ENCODE data around the gene EYA2. TPM values are rescaled to one million over a fixed set of nuclear protein-coding genes. Genes with fewer than 3 reads are reported as not detected.

The EYA2 gene
- total RNA-seq, 1 donor from 2014 or later: 8.1 TPM

DNA sequence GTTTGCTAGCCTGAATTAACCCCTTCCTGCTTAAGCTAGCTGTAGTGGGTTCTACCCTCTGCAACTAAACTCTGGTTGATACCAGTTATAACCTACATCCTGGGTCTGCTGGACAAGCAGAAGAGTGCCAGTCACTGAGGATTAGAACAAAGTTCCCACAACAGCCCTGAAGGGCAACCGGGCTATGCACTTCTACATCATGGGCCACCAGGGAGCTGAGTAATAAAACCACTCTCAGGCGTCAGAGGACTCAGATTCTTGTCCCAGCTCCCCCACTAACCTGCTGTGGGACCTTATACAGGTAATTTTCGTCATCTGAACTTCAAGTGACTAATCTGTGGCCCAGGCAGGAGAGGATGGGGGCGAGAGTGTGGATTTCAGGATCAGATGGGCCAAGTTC lies 56.8 kb downstream of the EYA2 start:
- H3K27me3 Mint-ChIP-seq: peaks cover 6% of the 10 kb centered on the region
- H3K36me3 Mint-ChIP-seq: peaks cover 5% of the 10 kb centered on the region
- TF ChIP-seq CTCF (conservative IDR thresholded peaks at IDR 0.05): no peak

GRCh38 chr20:46951840-46952497 lies 57.3 kb downstream of the EYA2 start:
- peaks cover 5% of the 10 kb centered on the region for H3K4me1 Mint-ChIP-seq (ENCODE audit: unreplicated experiment)
- H3K9me3 Mint-ChIP-seq: peaks cover 6% of the 10 kb centered on the region
- no peak overlapping the region for H3K27ac Mint-ChIP-seq
- no peak for DNase-seq (ENCODE audit: extremely low spot score, unreplicated experiment)
- no peak for TF ChIP-seq CTCF (conservative IDR thresholded peaks at IDR 0.05)
- no peak overlapping the region for H3K4me3 Mint-ChIP-seq
- H3K36me3 Mint-ChIP-seq: peaks cover 5% of the 10 kb centered on the region
- peaks cover 6% of the 10 kb centered on the region for H3K27me3 Mint-ChIP-seq

More for the DNA sequence above, 56.8 kb downstream of the EYA2 start:
- Mint-ChIP-seq H3K4me1 (ENCODE audit: unreplicated experiment) (peaks cover 5% of the 10 kb centered on the region), H3K9me3 (peaks cover 6% of the 10 kb centered on the region), H3K27ac (no peak overlapping the region), H3K4me3 (no peak overlapping the region)
- DNase-seq (ENCODE audit: extremely low spot score, unreplicated experiment): no peak

DNA sequence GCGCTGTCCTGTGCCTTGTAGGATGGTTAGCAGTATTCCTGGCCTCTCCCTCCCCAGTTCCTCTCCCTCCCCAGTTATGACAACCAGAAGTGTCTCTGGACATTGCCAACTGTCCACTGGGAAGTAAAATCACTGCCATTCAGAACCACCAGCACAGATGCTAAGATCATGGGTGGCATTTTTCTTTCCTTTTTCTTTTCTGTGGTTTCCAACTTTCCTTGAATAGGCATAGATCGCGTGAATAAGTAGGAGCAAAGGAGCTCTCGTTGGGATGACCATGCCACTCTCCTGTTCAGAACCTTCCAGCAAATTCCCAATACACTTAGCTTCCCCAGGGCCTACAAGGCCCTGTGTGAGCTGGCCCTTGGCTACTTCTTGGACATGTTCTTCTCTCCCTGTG lies 59.0 kb downstream of the EYA2 start:
- Mint-ChIP-seq H3K9me3 (no peaks in the 10 kb centered on the region), H3K36me3 (no peaks in the 10 kb centered on the region), H3K27ac (no peak overlapping the region), H3K27me3 (peaks cover 6% of the 10 kb centered on the region), H3K4me3 (no peak overlapping the region), H3K4me1 (ENCODE audit: unreplicated experiment) (peaks cover 5% of the 10 kb centered on the region)
- DNase-seq (ENCODE audit: extremely low spot score, unreplicated experiment): no peak
- no peak for TF ChIP-seq CTCF (conservative IDR thresholded peaks at IDR 0.05)

DNA sequence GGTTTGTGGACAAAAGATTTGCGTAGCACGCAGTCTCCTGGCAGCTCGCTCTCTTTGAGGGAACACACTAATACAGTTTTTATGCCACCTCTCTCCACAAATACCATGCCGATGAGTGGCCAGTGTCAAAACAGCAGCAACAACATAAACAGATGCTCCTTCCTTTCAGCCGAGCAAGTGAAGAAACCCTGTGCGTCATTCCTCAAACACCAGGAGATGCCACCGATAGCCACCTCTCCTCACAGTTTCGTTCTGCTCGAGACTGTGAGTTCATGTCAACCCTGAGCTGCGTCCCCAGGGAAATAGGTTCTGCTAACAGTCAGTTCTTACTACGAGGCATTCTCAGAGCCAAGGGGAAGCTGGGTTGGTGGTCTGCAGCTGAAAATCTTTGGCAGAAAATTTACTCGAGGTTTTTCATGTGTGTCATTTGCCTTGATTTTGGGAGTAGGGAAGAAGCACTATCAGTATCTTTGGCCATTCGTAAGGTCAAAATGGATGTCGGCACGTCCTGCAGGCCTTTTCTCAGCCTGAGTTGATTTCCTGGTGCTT lies 59.9 kb downstream of the EYA2 start:
- Mint-ChIP-seq H3K4me1 (ENCODE audit: unreplicated experiment) (peaks cover 8% of the 10 kb centered on the region), H3K4me3 (no peak overlapping the region), H3K27ac (no peak overlapping the region), H3K9me3 (no peaks in the 10 kb centered on the region), H3K27me3 (peaks cover 6% of the 10 kb centered on the region), H3K36me3 (no peaks in the 10 kb centered on the region)
- no peak for DNase-seq (ENCODE audit: extremely low spot score, unreplicated experiment)
- TF ChIP-seq CTCF (conservative IDR thresholded peaks at IDR 0.05): no peak

- H3K4me3 Mint-ChIP-seq: no peak overlapping the region
- H3K27ac Mint-ChIP-seq: no peak overlapping the region
- DNase-seq (ENCODE audit: extremely low spot score, unreplicated experiment): no peak
- peaks cover 3% of the 10 kb centered on the region for H3K27me3 Mint-ChIP-seq
- no peak for TF ChIP-seq CTCF (conservative IDR thresholded peaks at IDR 0.05)
- H3K9me3 Mint-ChIP-seq: no peaks in the 10 kb centered on the region
- H3K4me1 Mint-ChIP-seq (ENCODE audit: unreplicated experiment): peaks cover 20% of the 10 kb centered on the region
- H3K36me3 Mint-ChIP-seq: no peaks in the 10 kb centered on the region
These were observed 61.2 kb downstream of the EYA2 start for GRCh38 chr20:46955601-46956556.

Data from type B pancreatic cell (in vitro differentiated cells).